GM21515 (cell line): Measurements from ENCODE around the gene CHST2.

Source experiments
- ATAC-seq: cut with Tn5 transposase; IDR thresholded peaks from one replicate; pipeline ENCODE4 v1.9.1; 2021; ENCODE audit not compliant: unreplicated experiment

The CHST2 gene

GRCh38 chr3:143098032-143098764, 21.4 kb upstream of the CHST2 start:
- ATAC-seq = no peak

- ATAC-seq = no peak
Observed at GRCh38 chr3:143099210-143099609, 20.4 kb upstream of the CHST2 start.

GRCh38 chr3:143099690-143100089, 19.9 kb upstream of the CHST2 start:
- ATAC-seq = no peak

- no peak for ATAC-seq
Observed at GRCh38 chr3:143100451-143100850, 19.1 kb upstream of the CHST2 start.

GRCh38 chr3:143101792-143102381, 17.7 kb upstream of the CHST2 start:
- no peak for ATAC-seq

- ATAC-seq = no peak
Observed at GRCh38 chr3:143103652-143104051, 15.9 kb upstream of the CHST2 start.

- ATAC-seq = no peak
Observed at GRCh38 chr3:143105170-143105569, 14.4 kb upstream of the CHST2 start.

GRCh38 chr3:143109861-143110260, 9.7 kb upstream of the CHST2 start:
- ATAC-seq = no peak

GRCh38 chr3:143110371-143110770, 9.2 kb upstream of the CHST2 start:
- no peak for ATAC-seq

GRCh38 chr3:143118630-143119008, 952 bp upstream of the CHST2 start:
- ATAC-seq = no peak

GRCh38 chr3:143119974-143120715, 574 bp downstream of the CHST2 start:
- ATAC-seq = peak; percentile 15

GRCh38 chr3:143120716-143121240, 1.2 kb downstream of the CHST2 start:
- peak; percentile 33 for ATAC-seq

GRCh38 chr3:143121241-143122088, 1.9 kb downstream of the CHST2 start:
- ATAC-seq = peak; percentile 15

GRCh38 chr3:143122089-143122430, 2.5 kb downstream of the CHST2 start:
- ATAC-seq = no peak

GRCh38 chr3:143122608-143123352, 3.2 kb downstream of the CHST2 start:
- ATAC-seq = no peak

- ATAC-seq = no peak
Observed at GRCh38 chr3:143123353-143123984, 3.9 kb downstream of the CHST2 start.

GRCh38 chr3:143124601-143125520, 5.3 kb downstream of the CHST2 start:
- ATAC-seq = no peak

GRCh38 chr3:143127801-143128200, 8.2 kb downstream of the CHST2 start:
- no peak for ATAC-seq
